GM19193 (cell line): ENCODE results near the gene POLD2.

Experiments
- POLR2A ChIP-seq: IDR thresholded peaks from 4 replicates; pipeline ENCODE4 v1.6.1; 2011; ENCODE audit not compliant: insufficient read depth, insufficient read length; ENCODE audit errors: extremely low read depth

Gene POLD2

DNA sequence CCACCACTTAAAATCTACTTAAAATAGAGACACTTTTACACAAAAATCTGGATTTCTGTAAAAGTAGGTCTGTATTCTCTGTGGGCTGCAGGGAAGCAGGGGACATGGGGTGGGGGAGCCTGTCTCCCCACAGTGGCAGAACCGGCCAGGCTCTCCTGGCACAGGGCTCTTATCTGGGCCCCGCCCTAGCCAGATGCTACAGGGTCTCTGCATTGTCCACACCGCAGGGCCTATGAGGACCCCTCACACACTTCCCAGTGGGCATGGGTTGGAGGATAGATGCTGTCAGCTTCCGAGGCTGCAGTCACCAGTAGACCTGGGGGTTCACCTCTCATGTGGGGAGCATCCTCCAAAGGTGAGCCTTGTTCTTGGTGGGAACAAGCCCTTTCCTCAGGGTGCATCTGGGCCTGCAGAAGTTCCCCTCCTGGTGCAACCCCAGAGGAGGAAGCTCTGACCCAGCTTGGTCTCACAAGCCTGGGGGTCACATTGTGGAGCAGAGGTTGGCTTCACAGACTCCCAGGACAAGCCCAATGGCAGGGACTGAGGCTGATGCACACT is 33.2 kb upstream of the POLD2 start:
- no peak for TF ChIP-seq POLR2A

DNA sequence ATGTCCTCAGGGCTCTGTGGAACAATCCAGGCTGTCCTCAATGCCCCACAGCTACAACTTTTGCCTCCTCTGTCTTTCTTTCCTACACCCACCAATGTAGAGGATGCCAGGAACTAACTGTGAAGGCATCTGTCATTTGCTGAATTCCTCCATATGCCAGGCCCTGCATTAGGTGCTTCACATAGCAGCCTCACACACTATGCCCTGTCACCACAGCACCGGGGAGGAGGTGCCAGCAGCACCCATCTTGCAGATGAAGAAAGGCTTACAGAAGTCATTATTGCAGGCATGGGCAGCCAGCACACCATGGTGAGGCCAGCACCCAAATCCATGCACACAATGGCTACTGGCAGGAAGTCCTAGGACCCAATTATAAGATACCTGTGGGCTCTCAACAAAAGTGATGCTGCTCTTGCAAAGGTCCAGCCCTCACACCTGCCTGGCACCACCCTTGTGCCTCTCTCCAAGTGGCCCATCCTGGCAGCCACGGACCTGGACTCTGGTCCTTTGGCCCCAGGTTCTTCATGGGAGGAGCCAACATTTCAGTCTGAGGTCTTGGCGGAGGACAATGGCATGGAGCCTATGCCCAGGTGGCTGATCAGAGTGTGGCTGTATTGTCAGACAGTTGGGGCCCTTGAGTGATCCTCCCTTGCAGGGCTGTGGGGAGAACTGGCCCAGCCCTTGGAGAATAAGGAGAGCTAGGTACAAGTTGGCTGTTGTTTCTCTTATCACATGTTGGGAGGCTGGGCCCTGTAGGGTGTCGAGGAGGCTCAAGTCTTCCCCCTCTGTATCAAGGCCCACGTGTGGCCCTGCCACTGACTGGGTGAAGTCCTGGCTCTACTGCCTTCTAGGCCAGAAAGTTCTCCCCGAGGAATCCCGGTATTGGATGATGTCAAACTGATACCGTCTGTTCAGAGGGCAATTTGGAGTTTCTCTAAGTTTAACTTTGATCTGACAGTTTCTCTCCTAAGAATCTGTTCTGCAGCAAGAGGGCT is 32.1 kb upstream of the POLD2 start:
- no peak for TF ChIP-seq POLR2A

GRCh38 chr7:44154703-44155102 is 31.4 kb upstream of the POLD2 start:
- no peak for TF ChIP-seq POLR2A

DNA sequence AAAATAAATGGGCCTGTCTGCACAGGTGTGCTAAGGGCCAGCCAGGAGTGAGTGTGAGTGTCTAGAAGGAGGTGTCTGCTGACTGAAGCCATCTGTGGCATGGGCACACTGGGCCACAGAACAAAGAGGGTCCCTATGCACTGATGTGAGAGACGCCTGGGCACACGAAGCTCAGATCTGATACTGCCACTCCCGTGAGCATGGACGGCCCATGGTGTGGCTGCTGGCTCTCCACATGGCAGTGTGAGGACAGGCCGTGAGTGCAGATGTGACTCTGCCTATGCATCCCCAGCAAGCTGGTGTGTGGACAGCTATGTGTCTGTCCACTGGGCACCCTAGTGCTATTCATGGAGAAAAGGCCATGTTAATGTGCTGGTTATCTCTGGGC is 30.6 kb upstream of the POLD2 start:
- no peak for TF ChIP-seq POLR2A

DNA sequence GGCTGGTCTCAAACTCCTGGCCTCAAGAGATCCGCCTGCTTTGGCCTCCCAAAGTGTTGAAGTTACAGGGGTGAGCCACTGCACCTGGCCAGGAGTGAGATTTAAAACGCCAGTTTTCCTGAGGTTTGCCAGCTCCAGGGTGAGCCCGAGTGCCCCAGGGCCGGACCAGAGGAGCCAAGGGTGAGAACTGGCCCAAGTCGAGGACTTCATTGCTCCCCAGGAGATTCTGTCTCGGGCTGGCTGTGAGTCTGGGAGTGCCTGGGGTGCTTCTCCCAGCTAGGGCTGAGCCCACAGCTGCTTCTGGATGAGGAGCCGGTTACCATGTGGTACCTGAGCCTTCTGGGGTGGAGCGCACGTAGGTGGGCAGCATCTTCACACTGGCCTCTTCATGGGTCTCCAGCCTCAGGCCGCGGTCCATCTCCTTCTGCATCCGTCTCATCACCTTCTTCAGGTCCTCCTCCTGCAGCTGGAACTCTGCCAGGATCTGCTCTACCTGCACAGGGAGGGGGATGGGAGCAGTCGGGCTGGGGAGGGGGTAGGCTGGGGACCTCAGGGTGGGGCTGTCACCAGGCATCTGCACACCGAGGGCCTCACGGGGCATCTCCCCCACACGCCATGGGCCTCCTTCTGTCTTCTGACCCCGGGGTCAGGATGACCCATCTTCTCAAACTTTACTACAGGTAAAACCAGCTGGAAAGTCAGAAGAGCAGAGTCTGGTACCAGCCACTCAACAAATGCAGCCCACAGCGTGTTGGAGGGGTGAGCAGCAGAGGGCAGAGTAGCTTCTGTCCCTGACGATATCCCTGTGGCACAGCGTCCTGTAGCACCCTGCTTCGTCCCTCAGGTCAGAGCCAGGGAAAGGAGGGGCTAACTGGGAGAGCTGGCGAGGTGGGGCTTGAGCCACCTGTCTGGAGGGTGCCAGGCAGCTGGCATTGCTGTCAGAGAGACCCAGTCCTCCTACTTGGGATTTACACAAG is 29.9 kb upstream of the POLD2 start:
- TF ChIP-seq POLR2A: no peak

- TF ChIP-seq POLR2A: no peak
These were observed 28.6 kb upstream of the POLD2 start for GRCh38 chr7:44151956-44152355.

- TF ChIP-seq POLR2A: no peak
These were observed 27.9 kb upstream of the POLD2 start for GRCh38 chr7:44150966-44151941.

DNA sequence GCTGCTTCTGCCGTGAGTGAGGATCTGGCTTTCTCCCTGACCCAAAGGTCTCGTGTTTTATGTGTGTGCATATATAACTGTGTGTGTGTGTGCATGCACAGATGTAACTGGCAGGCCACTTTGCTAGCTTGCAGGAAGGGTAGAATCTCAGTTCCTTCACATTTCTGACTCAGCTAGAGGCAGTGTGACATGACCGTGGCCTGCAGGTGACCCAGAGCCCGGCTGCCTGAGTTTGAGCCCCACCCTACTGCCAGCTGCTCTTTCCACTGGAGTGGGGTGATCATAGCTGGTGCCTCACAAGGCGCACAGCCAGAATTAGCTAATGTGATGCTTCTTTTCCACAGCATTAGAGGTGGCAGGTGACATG is 27.1 kb upstream of the POLD2 start:
- TF ChIP-seq POLR2A: no peak

DNA sequence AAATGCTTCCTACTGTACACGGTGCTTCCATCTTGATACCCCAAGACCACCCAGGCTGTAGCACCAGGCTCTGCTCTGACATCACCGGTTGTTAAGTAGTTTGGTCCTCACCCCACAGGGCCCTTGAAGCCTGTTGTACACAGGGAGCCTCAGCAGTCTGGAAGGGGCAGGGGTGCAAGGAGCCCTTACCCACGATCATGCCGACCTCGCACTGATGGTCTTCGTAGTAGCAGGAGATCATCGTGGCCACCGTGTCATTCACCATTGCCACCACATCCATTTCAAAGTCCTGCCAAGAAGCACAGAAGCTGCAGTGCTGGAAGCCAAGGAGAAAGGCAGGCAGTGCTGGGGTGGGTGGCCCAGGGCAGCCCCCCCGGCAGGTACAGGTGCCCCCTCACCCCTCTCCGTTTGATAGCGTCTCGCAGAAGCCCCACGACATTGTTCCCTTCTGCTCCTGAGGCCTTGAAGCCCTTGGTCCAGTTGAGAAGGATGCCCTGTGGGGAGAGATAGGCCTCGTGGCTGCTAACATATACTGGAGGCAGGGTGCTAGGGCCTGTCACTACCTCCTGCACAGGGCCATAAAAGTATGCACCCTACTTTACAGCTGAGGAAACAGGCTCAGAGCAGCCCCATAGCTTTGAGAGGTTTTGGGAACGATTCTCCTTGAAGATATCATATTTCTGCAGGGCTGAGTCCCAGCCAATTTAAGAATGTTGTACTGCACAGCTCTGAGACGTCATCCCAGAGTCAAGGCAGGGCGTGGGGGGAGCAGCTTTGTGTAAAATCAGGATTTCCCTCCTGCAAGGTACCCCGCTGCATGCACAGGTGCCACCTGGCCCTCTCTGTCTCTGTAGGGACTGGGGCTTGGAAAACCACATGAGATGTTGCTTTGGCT is 26.5 kb upstream of the POLD2 start:
- TF ChIP-seq POLR2A: no peak

DNA sequence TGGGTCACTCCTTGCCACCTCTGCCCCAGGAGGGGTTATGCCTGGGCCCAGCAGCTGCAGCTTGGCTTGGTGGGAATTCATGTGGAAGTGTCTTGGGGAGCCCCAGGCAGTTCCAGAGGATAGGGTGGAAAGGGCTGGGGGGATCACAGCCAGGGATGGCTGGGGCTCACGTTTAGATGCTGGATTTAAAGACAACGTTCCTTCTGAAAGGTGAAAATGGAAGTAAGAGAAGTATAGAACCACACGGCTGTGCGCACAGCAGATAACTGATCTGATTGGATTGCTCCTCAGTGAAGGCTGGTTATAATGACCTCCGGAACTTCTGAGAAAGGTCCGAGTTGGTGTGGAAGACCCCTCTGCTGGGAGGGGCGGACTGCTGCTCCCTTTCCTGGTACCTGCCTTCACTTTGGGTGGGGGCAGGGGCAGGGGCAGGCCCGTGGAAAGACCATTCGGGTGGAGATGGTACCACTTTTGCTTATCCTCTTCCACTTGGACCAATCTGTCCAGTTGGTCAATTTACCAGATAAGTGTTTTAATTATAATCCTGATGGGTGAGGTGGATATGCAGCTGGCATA is 25.7 kb upstream of the POLD2 start:
- no peak for TF ChIP-seq POLR2A

GRCh38 chr7:44148166-44148565 is 24.8 kb upstream of the POLD2 start:
- TF ChIP-seq POLR2A: no peak
